Lung (tissue), 12 donors: ENCODE results near the gene RIMS4. TPM values are rescaled to one million over a fixed set of nuclear protein-coding genes. Genes with fewer than 3 reads are reported as not detected.

Experiments used
- ATAC-seq: fragments of 200-7000 bp; cut with Tn5 transposase; one replicate; pipeline ENCODE4 v1.9.1; 2020; ENCODE audit warnings: moderate number of reproducible peaks; ENCODE audit not compliant: insufficient read depth, low FRiP score
- DNase-seq, 3 donors: peaks; one replicate each; pipeline ENCODE4 v3.0.0-alpha.2; 2013 to 2017
- H3K27ac ChIP-seq, 2 donors: one replicate each; pipeline ENCODE4 v1.5.1; 2013; ENCODE audit warnings: mild to moderate bottlenecking in 2 of 2, moderate library complexity in 2 of 2, control low read depth in 1 of 2, inconsistent platforms in 1 of 2, low read depth in 1 of 2, low read length in 1 of 2
- H3K27me3 ChIP-seq, 3 donors: one replicate each; pipeline ENCODE4 v1.5.1; 2013; ENCODE audit warnings: low read length in 2 of 3; ENCODE audit not compliant: control insufficient read depth in 3 of 3, insufficient read depth in 3 of 3
- H3K36me3 ChIP-seq, 4 donors: one replicate each; pipeline ENCODE4 v1.5.1; 2013; ENCODE audit warnings: low read length in 4 of 4, mild to moderate bottlenecking in 1 of 4, moderate library complexity in 1 of 4; ENCODE audit not compliant: control insufficient read depth in 4 of 4, insufficient read depth in 4 of 4
- H3K4me1 ChIP-seq, 5 donors: one replicate each; pipeline ENCODE4 v1.5.1; 2013; ENCODE audit warnings: low read length in 5 of 5, mild to moderate bottlenecking in 2 of 5, moderate library complexity in 1 of 5; ENCODE audit not compliant: control insufficient read depth in 5 of 5, insufficient read depth in 5 of 5
- H3K4me3 ChIP-seq: one replicate; pipeline ENCODE4 v1.5.1; 2013; ENCODE audit warnings: mild to moderate bottlenecking, control low read depth, moderate library complexity
- H3K9ac ChIP-seq, 2 donors: one replicate each; pipeline ENCODE4 v1.5.1; 2013; ENCODE audit warnings: low read length in 2 of 2, control low read depth in 1 of 2; ENCODE audit not compliant: insufficient read depth in 1 of 2
- H3K9me3 ChIP-seq, 4 donors: one replicate each; pipeline ENCODE4 v1.5.1; 2013; ENCODE audit warnings: low read length in 3 of 4, mild to moderate bottlenecking in 1 of 4, moderate library complexity in 1 of 4; ENCODE audit not compliant: control insufficient read depth in 4 of 4, insufficient read depth in 3 of 4
- CTCF ChIP-seq: IDR thresholded peaks from 2 replicates; pipeline ENCODE4 v1.5.1; 2012; ENCODE audit warnings: mild to moderate bottlenecking; ENCODE audit errors: control extremely low read depth, extremely low read depth
- WGBS, 2 donors: extraction: QIAGEN DNeasy Blood & Tissue Kit; methylation state at CpG; one replicate each; pipeline ENCODE4 v1.1.7; 2013; 5-methylcytosine and 5-hydroxymethylcytosine counted together
- polyA plus RNA-seq, 2 donors: library from polyadenylated mRNA; stranded (reverse); fragments of 200-250 nt; gene quantifications; one replicate each; pipeline ENCODE4 v1.2.1, GENCODE V29; 2013
- total RNA-seq, 2 donors: library from RNA; depleted of rRNA in 1 of 2; stranded (reverse); fragments of >200 nt in 1 of 2; gene quantifications; one replicate each; pipeline ENCODE4 v1.2.1, GENCODE V29; 2014 to 2021
- donor health status: control.
- donor health status: control.
- donor health status: Bipolar disorder and iron deficiency.
- donor health status: healthy.
- donor health status: DM: yes; HTN: yes; CAD: no.

RIMS4 gene
- total and polyA plus RNA-seq, 4 donors = 0.43 to 5.6 (median 1.6) TPM

- DNase-seq (no peak), ATAC-seq (no peak)
- no peak for TF ChIP-seq CTCF
- Histone ChIP-seq H3K27me3 (peaks cover 0 to 4% (median 0%) of the 10 kb centered on the region in 3 donors), H3K4me3 (no peak overlapping the region), H3K27ac (no peak overlapping the region), H3K9ac (no peak overlapping the region), H3K4me1 (peaks cover 0 to 7% (median 4%) of the 10 kb centered on the region in 5 donors), H3K9me3 (no peaks in the 10 kb centered on the region), H3K36me3 (peaks cover 0 to 3% (median 0%) of the 10 kb centered on the region in 4 donors)
- WGBS, 2 donors = 94 to 97% methylated on average over 11 of the region's 11 CpGs
Measured at GRCh38 chr20:44727039-44727438, 83.3 kb downstream of the RIMS4 start.

- H3K36me3 ChIP-seq = peaks cover 0 to 3% (median 0%) of the 10 kb centered on the region in 4 donors
- H3K9me3 ChIP-seq = no peaks in the 10 kb centered on the region
- no peak overlapping the region for H3K9ac ChIP-seq
- H3K27me3 ChIP-seq = peaks cover 0 to 4% (median 0%) of the 10 kb centered on the region in 3 donors
- no peak for TF ChIP-seq CTCF
- H3K4me3 ChIP-seq = no peak overlapping the region
- 78 to 87% methylated on average over 5 of the region's 5 CpGs for WGBS, 2 donors
- ATAC-seq (no peak), DNase-seq (no peak)
- H3K4me1 ChIP-seq = peaks cover 0 to 9% (median 4%) of the 10 kb centered on the region in 5 donors
- H3K27ac ChIP-seq = no peak overlapping the region
Measured at GRCh38 chr20:44725837-44726236, 84.5 kb downstream of the RIMS4 start.

- Histone ChIP-seq H3K9me3 (no peaks in the 10 kb centered on the region), H3K9ac (no peak overlapping the region), H3K4me3 (no peak overlapping the region), H3K27ac (no peak overlapping the region), H3K27me3 (peaks cover 0 to 4% (median 0%) of the 10 kb centered on the region in 3 donors), H3K4me1 (peaks cover 0 to 17% (median 7%) of the 10 kb centered on the region in 5 donors), H3K36me3 (peaks cover 0 to 3% (median 0%) of the 10 kb centered on the region in 4 donors)
- WGBS, 2 donors = 67 to 76% methylated on average over 26 of the region's 26 CpGs
- TF ChIP-seq CTCF = no peak
- no peak for ATAC-seq
- DNase-seq = no peak
Measured at GRCh38 chr20:44724423-44725091, 85.8 kb downstream of the RIMS4 start.
